AG09319 (cell line): ENCODE data around the gene CAMTA1.

Experiments
- DNase-seq: peaks from one replicate; pipeline ENCODE4 v3.0.0-alpha.2; 2010; ENCODE audit warnings: low read depth; ENCODE audit errors: extremely low read depth
- TF ChIP-seq, protein P1 (sequence below): IDR thresholded peaks from 2 replicates; pipeline ENCODE4 v1.5.1; 2011; ENCODE audit warnings: low read depth, mild to moderate bottlenecking, inconsistent platforms, low read length, moderate library complexity

CAMTA1 gene

DNA sequence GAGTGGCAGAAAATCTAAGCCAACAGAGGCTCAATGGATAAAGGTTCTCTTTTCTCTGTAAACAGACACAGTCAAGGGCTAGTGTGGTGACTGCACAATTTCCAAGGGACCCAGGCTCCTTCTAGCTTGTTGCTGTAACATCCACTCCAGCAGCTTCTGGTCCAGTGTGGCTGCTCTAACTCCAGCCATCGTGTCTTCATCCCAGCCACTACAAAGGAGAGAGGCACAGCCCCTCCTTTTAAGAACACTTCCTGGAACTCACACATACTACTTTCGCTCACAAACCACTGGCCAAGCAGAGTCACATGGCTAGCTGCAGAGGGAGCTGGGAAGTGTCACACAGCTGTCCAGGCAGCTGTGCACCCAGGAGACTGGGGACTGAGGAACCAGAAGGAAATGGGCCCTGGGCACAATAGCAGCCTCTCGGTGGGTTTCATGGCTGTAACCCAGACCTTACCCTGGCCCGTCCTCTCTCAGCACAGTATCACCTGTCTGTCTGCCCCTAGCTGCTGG, 797.3 kb downstream of the CAMTA1 start:
- DNase-seq: no peak
- TF ChIP-seq, protein P1, sequence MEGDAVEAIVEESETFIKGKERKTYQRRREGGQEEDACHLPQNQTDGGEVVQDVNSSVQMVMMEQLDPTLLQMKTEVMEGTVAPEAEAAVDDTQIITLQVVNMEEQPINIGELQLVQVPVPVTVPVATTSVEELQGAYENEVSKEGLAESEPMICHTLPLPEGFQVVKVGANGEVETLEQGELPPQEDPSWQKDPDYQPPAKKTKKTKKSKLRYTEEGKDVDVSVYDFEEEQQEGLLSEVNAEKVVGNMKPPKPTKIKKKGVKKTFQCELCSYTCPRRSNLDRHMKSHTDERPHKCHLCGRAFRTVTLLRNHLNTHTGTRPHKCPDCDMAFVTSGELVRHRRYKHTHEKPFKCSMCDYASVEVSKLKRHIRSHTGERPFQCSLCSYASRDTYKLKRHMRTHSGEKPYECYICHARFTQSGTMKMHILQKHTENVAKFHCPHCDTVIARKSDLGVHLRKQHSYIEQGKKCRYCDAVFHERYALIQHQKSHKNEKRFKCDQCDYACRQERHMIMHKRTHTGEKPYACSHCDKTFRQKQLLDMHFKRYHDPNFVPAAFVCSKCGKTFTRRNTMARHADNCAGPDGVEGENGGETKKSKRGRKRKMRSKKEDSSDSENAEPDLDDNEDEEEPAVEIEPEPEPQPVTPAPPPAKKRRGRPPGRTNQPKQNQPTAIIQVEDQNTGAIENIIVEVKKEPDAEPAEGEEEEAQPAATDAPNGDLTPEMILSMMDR: no peak

DNA sequence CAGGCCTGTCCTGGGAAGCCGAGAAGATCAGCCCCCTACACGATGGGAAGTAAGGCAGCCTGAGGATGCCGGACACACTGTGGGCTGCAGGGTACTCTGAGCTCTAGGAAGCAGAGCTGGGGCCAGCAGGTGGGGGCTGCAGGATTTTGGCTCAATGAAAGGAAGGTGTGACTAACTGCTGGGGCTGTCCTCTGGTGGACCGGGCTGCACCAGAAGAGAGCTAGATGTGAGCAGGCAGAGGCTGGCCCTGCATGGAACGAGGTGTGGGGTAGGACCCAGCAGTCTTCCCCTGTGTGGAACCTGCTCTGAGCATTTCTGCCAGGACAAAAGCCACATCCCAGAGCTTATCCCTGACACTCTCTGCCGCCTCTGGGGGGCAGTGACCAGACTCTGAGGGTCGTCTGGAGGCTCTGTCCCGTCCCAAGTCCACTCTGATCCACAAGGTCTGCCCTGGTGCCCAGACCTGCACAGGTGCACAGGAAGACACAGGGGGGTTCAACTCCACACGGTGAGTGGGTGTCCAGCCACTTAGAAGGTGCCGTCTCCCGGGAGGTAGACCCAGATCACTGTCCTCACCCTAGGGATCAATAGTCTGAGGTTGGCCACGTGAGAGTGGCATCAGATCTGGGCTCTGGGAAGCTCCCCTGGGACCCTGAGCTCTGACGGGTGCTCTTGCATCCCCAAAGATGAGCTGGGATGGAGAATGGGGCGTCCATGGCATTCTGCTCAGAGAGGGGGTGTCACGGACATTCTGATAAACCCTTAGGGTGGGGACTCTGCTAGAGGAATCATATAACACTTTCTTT, 798.2 kb downstream of the CAMTA1 start:
- no peak for DNase-seq
- TF ChIP-seq, protein P1: no peak

DNA sequence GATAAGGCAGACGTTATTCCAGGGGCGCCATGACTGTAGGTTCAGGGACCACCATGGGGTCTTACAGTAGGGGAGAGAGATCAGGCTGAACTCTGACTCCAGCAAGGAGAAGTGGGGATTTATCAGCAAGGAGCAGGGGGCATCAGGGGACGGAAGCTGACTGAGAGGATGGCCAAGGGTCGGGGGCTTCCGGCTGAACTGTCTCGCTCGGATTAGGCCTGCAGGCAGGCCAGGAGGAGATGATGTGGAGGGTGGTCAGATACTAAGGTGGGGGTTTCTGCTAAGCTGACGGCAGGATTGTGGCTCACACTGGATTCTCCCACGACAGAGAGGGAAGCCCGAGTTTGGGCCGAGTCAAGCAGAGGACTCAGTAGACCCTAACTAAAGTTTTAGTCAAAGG, 798.9 kb downstream of the CAMTA1 start:
- no peak for DNase-seq
- TF ChIP-seq, protein P1: no peak

DNA sequence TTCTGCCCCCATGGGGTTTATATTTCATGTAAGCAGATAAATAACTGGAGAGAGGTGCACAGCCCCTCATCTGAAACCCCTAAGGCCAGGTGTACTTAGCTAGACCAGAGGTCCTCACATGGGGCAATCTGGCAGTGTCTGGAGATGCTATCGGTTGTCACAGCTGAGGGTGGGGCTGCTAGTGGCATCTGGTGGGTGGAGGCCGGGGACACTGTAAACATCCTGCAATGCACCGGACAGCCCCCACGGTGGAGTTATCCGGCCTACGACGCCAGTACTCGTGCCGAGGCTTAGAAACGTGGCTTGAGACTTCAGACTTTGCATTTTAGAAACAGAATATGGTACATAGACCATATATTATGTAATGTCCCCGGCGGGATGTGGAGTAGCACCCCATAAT, 799.4 kb downstream of the CAMTA1 start:
- no peak for DNase-seq
- TF ChIP-seq, protein P1: no peak

DNA sequence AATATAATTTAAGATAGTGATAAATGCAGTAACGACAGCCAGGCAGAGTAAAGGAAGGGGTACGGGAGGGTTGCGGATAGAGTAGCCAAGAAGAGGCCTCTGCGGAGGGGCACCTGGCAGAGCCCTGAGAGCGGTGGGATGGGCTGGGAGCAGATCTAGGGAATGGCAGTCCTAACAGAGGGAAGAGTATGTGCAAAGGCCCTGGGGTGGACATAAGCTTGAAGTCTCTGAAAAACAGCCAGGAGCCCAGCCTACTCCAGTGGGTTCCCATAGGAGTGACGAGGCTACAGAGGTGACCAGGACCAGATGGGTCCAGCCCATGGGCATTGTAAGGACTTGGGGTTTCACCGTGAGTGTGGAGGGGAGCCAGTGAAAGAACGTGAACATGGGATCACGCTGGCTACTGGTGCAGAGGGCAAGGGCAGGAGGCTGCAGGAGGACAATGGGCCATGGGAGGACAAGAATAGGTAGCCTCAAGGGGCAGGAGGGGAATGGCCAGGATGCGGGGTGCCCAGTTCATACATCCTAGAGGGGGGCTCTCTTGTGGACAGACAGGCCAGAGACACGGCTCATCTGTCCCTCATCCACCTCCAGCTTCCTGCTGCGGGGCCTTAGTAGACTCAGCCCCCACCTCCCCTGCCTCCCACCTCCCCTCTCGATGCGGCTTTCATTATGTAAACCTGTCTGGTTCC, 800.1 kb downstream of the CAMTA1 start:
- TF ChIP-seq, protein P1: no peak
- DNase-seq: no peak

DNA sequence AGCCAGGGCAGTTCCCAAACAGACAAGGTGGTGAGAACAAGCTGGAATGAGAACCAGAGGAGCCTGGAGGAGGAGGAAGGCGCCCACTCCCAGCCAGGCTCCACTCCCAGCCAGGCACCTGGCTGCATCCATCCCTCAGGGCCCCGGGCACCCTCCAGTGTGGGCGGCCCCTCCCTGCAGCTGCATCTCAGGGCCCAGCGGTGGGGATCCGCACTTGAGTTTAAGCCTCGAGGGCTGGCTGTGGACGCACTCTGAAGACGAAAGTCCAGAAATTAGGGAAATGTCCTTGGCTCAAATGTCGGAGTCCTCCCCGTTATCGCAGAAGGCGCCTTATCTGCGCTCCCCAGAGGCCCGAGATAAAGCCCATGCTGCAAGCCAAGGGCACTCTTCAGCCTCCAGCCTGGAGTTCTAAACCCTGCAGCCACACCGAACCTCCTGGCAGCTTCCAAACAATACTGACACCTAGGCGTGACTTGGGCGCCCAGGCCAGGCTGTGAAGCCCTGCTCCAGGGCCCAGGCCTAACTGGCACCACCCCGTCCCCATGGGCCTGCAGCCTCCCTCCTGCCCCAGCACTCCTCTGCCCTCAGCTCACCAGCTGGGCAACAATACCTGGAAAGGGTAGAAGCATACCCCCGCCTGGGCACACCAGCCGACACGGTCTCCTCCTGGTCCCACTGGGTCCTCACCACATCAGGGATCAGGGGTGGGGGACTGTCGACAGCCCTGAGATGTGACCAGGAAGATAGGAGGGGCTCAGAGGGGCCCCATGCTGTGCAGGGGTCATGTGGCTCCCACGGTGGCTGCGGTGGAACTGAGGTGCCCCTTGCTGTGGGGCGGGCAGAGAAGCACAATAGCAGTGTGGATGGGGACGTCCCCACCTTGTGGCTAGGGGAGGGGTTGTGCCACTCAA, 801.0 kb downstream of the CAMTA1 start:
- TF ChIP-seq, protein P1: no peak
- no peak for DNase-seq
